HG03175 (cell line): ENCODE measurements around the gene PACRG.

Experiments used
- ATAC-seq: cut with Tn5 transposase; IDR thresholded peaks from one replicate; pipeline ENCODE4 v1.9.1; 2021; ENCODE audit warnings: mild to moderate bottlenecking, moderate library complexity; ENCODE audit not compliant: unreplicated experiment

Gene PACRG

GRCh38 chr6:163260111-163260895 lies 532.5 kb downstream of the PACRG start:
- no peak for ATAC-seq

- ATAC-seq: no peak
These were observed 533.1 kb downstream of the PACRG start for GRCh38 chr6:163260911-163261310.

- ATAC-seq: no peak
These were observed 533.6 kb downstream of the PACRG start for GRCh38 chr6:163261361-163261760.

GRCh38 chr6:163262080-163262479 lies 534.3 kb downstream of the PACRG start:
- no peak for ATAC-seq

- ATAC-seq: no peak
These were observed 535.4 kb downstream of the PACRG start for GRCh38 chr6:163263196-163263595.

- no peak for ATAC-seq
These were observed 536.4 kb downstream of the PACRG start for GRCh38 chr6:163263998-163264661.

- no peak for ATAC-seq
These were observed 536.9 kb downstream of the PACRG start for GRCh38 chr6:163264662-163265035.

- no peak for ATAC-seq
These were observed 553.9 kb downstream of the PACRG start for GRCh38 chr6:163281634-163282033.

- ATAC-seq: no peak
These were observed 554.9 kb downstream of the PACRG start for GRCh38 chr6:163282672-163283071.

GRCh38 chr6:163284151-163284550 lies 556.4 kb downstream of the PACRG start:
- ATAC-seq: no peak

- ATAC-seq: no peak
These were observed 557.9 kb downstream of the PACRG start for GRCh38 chr6:163285691-163286090.

- no peak for ATAC-seq
These were observed 559.9 kb downstream of the PACRG start for GRCh38 chr6:163287626-163288025.

GRCh38 chr6:163288066-163288465 lies 560.3 kb downstream of the PACRG start:
- no peak for ATAC-seq

GRCh38 chr6:163288915-163289314 lies 561.1 kb downstream of the PACRG start:
- no peak for ATAC-seq

GRCh38 chr6:163289447-163289846 lies 561.7 kb downstream of the PACRG start:
- ATAC-seq: no peak

- ATAC-seq: no peak
These were observed 562.9 kb downstream of the PACRG start for GRCh38 chr6:163290545-163291274.

GRCh38 chr6:163291622-163292021 lies 563.8 kb downstream of the PACRG start:
- no peak for ATAC-seq

GRCh38 chr6:163293286-163293685 lies 565.5 kb downstream of the PACRG start:
- no peak for ATAC-seq

GRCh38 chr6:163294734-163295133 lies 567.0 kb downstream of the PACRG start:
- ATAC-seq: no peak

GRCh38 chr6:163296835-163297519 lies 569.2 kb downstream of the PACRG start:
- no peak for ATAC-seq
